RWPE2 (cell line): ENCODE data around the gene B4GALNT2.
A peak's percentile ranks its signal among the peaks of the same experiment; 100 is the strongest.
"Not testable (repeated sequence)": the region's sequence is repeated elsewhere in the genome, so short reads cannot be mapped to it uniquely, and the experiment has no call there.

Experiments
- ATAC-seq: fragments of 200-7000 bp; cut with Tn5 transposase; 3 replicates; pipeline ENCODE4 v1.9.1; 2021; ENCODE audit warnings: low read depth
- DNase-seq: peaks from one replicate; pipeline ENCODE4 v3.0.0-alpha.2; 2020; ENCODE audit warnings: low spot score
- H3K27ac ChIP-seq: fragments of 450-650 bp; 2 replicates; pipeline ENCODE4 v1.5.1; 2017; ENCODE audit warnings: mild to moderate bottlenecking; ENCODE audit not compliant: poor library complexity, severe bottlenecking
- H3K27me3 ChIP-seq: fragments of 250-450 bp; sonication (Bioruptor Pico); 2 replicates; pipeline ENCODE4 v1.5.1; 2021; ENCODE audit warnings: mild to moderate bottlenecking, moderate library complexity; ENCODE audit not compliant: insufficient read depth, poor library complexity, severe bottlenecking
- H3K36me3 ChIP-seq: fragments of 250-450 bp; sonication (Bioruptor Pico); 2 replicates; pipeline ENCODE4 v1.5.1; 2020; ENCODE audit warnings: low read depth, mild to moderate bottlenecking, moderate library complexity
- H3K4me1 ChIP-seq: fragments of 250-450 bp; sonication (Bioruptor Pico); 2 replicates; pipeline ENCODE4 v1.5.1; 2021; ENCODE audit warnings: mild to moderate bottlenecking, moderate library complexity; ENCODE audit not compliant: insufficient read depth, poor library complexity, severe bottlenecking
- H3K4me3 ChIP-seq: fragments of 250-450 bp; sonication (Bioruptor Pico); 2 replicates; pipeline ENCODE4 v1.5.1; 2021; ENCODE audit warnings: mild to moderate bottlenecking, moderate library complexity; ENCODE audit not compliant: severe bottlenecking
- H3K9me3 ChIP-seq: fragments of 250-450 bp; sonication (Bioruptor Pico); 2 replicates; pipeline ENCODE4 v1.5.1; 2021; ENCODE audit warnings: mild to moderate bottlenecking, moderate library complexity; ENCODE audit not compliant: severe bottlenecking
- TF ChIP-seq, protein P1 (sequence below): fragments of 450-650 bp; IDR thresholded peaks from one replicate; pipeline ENCODE4 v1.5.1; 2017; ENCODE audit warnings: mild to moderate bottlenecking, moderate library complexity; ENCODE audit not compliant: poor library complexity, severe bottlenecking

Gene B4GALNT2

GRCh38 chr17:49089094-49089493, 43.5 kb upstream of the B4GALNT2 start:
- TF ChIP-seq, protein P1, sequence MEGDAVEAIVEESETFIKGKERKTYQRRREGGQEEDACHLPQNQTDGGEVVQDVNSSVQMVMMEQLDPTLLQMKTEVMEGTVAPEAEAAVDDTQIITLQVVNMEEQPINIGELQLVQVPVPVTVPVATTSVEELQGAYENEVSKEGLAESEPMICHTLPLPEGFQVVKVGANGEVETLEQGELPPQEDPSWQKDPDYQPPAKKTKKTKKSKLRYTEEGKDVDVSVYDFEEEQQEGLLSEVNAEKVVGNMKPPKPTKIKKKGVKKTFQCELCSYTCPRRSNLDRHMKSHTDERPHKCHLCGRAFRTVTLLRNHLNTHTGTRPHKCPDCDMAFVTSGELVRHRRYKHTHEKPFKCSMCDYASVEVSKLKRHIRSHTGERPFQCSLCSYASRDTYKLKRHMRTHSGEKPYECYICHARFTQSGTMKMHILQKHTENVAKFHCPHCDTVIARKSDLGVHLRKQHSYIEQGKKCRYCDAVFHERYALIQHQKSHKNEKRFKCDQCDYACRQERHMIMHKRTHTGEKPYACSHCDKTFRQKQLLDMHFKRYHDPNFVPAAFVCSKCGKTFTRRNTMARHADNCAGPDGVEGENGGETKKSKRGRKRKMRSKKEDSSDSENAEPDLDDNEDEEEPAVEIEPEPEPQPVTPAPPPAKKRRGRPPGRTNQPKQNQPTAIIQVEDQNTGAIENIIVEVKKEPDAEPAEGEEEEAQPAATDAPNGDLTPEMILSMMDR: no peak
- no peak for ATAC-seq
- no peak overlapping the region for H3K27ac ChIP-seq
- H3K27me3 ChIP-seq: no peaks in the 10 kb centered on the region
- H3K36me3 ChIP-seq: no peaks in the 10 kb centered on the region
- no peak overlapping the region for H3K4me3 ChIP-seq
- no peak for DNase-seq
- H3K4me1 ChIP-seq: no peaks in the 10 kb centered on the region
- no peaks in the 10 kb centered on the region for H3K9me3 ChIP-seq

- TF ChIP-seq, protein P1: no peak
- Histone ChIP-seq H3K27ac (no peak overlapping the region), H3K36me3 (no peaks in the 10 kb centered on the region), H3K27me3 (no peaks in the 10 kb centered on the region), H3K4me1 (no peaks in the 10 kb centered on the region), H3K9me3 (no peaks in the 10 kb centered on the region), H3K4me3 (no peak overlapping the region)
- DNase-seq (no peak), ATAC-seq (no peak)
Measured at GRCh38 chr17:49090878-49091594, 41.5 kb upstream of the B4GALNT2 start.

DNA sequence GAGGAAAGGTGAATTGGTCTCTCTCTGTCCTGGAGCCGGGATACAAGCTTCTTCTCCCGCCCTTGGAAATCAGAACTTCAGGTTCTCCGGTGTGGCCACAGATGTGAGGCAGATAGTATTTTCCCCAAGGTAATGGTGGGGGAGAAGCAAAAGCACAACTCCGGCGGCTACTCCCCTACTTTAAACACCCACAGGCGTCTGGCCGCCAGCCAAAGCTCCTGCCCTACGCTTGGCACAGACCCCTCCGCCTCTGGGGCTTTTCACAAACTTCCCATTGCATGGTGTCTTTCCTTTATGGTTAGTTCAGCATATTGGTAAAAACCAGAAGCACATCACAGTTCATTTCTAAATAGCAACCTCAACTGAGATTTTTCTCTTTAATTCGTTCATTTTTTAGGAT, 39.4 kb upstream of the B4GALNT2 start:
- Histone ChIP-seq H3K27me3 (no peaks in the 10 kb centered on the region), H3K36me3 (no peaks in the 10 kb centered on the region), H3K4me1 (no peaks in the 10 kb centered on the region), H3K27ac (no peak overlapping the region), H3K4me3 (no peak overlapping the region), H3K9me3 (no peaks in the 10 kb centered on the region)
- DNase-seq (no peak), ATAC-seq (no peak)
- TF ChIP-seq, protein P1: no peak

DNA sequence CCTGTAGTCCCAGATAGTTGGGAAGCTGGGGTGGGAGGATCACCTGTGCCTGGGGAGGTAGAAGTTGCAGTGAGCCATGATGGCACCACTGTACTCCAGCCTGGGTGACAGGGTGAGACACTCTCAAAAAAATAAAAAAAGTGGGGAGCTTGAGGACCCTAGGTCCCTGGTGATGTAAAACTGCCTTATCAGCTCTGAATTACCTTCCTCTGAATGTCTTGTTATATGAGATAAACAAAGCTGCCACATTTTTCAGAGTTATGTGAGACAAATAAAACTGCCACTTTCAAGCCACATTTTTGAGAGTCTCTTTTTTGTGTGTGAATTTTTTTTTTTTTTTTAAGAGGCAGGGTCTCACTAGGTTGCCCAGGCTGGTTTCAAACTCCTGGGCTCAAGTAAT, 32.0 kb upstream of the B4GALNT2 start:
- no peak for DNase-seq
- Histone ChIP-seq H3K9me3 (no peaks in the 10 kb centered on the region), H3K27ac (peak overlapping the region; percentile 36), H3K36me3 (no peaks in the 10 kb centered on the region), H3K4me1 (peaks cover 18% of the 10 kb centered on the region), H3K27me3 (no peaks in the 10 kb centered on the region), H3K4me3 (no peak overlapping the region)
- ATAC-seq: no peak
- TF ChIP-seq, protein P1: no peak

- TF ChIP-seq, protein P1: no peak
- H3K9me3 ChIP-seq: no peaks in the 10 kb centered on the region
- peak overlapping the region; percentile 36 for H3K27ac ChIP-seq
- no peaks in the 10 kb centered on the region for H3K36me3 ChIP-seq
- peaks cover 18% of the 10 kb centered on the region for H3K4me1 ChIP-seq
- ATAC-seq (peak; percentile 79), DNase-seq (no peak)
- no peak overlapping the region for H3K4me3 ChIP-seq
- H3K27me3 ChIP-seq: no peaks in the 10 kb centered on the region
Measured at GRCh38 chr17:49101054-49101534, 31.5 kb upstream of the B4GALNT2 start.

- not testable (repeated sequence) for DNase-seq, H3K27me3 ChIP-seq, H3K9me3 ChIP-seq, H3K36me3 ChIP-seq, H3K27ac ChIP-seq, ATAC-seq, H3K4me3 ChIP-seq
- H3K4me1 ChIP-seq: peaks cover 18% of the 10 kb centered on the region
Measured at GRCh38 chr17:49103360-49103759, 29.2 kb upstream of the B4GALNT2 start.
